Measurements from ENCODE around the gene PARP12. TPM values are rescaled to one million over a fixed set of nuclear protein-coding genes. Genes with fewer than 3 reads are reported as not detected.

PARP12 gene
- total and polyA plus RNA-seq, 8 donors, result 13.0 to 135 (median 33.2) TPM

DNA sequence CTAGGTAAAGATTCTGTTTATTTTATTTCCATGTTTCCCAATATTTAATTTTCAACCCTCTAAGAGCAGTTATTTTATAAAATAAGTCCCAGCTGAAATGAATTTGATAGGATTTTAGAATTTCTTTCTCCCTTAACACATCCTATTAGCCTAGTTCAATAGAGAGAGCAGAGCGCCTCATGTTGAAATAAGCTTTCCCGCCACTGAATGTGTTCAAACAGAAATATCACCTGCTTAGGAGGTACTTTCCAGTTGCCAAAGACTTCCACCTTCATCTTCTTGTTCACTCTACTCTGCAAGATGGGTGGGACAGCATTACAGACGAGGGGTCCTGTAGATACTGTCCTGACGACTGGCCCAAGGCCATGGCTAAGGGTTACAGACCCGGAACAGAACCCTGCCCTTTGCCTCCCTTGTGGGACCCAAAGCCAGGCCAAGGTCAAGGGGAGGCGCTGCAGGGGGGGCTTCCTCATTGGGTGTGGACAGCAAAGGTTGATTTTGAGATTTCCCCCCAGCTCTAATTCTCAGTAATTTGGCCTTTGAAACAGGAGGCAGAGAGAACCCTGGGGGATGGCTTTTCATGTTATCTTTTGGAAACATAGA lies 62.0 kb downstream of the PARP12 start:
- WGBS, 5 donors, result 67 to 84% (median 78%) methylated on average over 6 of the region's 6 CpGs
- intact Hi-C loops (cut with DNase I; ENCODE audit: low total_unique reads), result loop anchor here (5.0 to 10.0 kb wide), 3 partner anchors 216 to 506 kb away; no protein-coding TSS in a partner anchor
- Histone ChIP-seq H3K4me3 (no peak overlapping the region), H3K9me3 (no peaks in the 10 kb centered on the region), H3K27me3 (no peaks in the 10 kb centered on the region), H3K27ac (no peak overlapping the region), H3K36me3 (no peaks in the 10 kb centered on the region), H3K4me1 (peaks cover 0 to 7% (median 0%) of the 10 kb centered on the region in 4 donors)
- no peak for DNase-seq
- TF ChIP-seq POLR2A (IDR thresholded peaks at IDR 0.05) (no peak), POLR2AphosphoS5 (IDR thresholded peaks at IDR 0.05) (no peak), EP300 (IDR thresholded peaks at IDR 0.05) (no peak)
- TF ChIP-seq, protein P1, sequence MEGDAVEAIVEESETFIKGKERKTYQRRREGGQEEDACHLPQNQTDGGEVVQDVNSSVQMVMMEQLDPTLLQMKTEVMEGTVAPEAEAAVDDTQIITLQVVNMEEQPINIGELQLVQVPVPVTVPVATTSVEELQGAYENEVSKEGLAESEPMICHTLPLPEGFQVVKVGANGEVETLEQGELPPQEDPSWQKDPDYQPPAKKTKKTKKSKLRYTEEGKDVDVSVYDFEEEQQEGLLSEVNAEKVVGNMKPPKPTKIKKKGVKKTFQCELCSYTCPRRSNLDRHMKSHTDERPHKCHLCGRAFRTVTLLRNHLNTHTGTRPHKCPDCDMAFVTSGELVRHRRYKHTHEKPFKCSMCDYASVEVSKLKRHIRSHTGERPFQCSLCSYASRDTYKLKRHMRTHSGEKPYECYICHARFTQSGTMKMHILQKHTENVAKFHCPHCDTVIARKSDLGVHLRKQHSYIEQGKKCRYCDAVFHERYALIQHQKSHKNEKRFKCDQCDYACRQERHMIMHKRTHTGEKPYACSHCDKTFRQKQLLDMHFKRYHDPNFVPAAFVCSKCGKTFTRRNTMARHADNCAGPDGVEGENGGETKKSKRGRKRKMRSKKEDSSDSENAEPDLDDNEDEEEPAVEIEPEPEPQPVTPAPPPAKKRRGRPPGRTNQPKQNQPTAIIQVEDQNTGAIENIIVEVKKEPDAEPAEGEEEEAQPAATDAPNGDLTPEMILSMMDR (IDR thresholded peaks at IDR 0.05), result no peak

DNA sequence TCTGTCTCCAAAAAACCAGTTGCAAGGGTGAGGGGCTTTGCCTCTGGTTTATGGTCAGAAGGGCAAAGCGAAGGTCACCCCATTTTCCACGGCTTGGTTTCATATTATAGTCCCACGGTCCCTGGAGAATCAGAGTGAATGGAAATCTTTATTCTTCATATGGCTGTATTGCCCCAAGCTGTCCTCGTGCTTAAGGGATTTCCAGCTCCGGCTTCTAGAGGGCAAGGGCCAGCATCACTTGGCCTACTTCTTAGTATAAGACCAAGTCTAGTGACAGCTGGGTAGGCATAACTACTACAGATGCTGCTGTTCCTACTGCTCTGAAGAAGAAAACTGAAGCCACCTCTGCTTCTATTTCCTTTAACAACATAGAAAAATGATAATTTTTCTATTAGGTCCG lies 63.2 kb downstream of the PARP12 start:
- Histone ChIP-seq H3K36me3 (no peaks in the 10 kb centered on the region), H3K4me3 (no peak overlapping the region), H3K27me3 (no peaks in the 10 kb centered on the region), H3K9me3 (no peaks in the 10 kb centered on the region), H3K27ac (no peak overlapping the region), H3K4me1 (peaks cover 0 to 15% (median 11%) of the 10 kb centered on the region in 4 donors)
- DNase-seq, result no peak
- 86 to 94% (median 89%) methylated on average over 6 of the region's 6 CpGs for WGBS, 5 donors
- TF ChIP-seq POLR2A (IDR thresholded peaks at IDR 0.05) (no peak), POLR2AphosphoS5 (IDR thresholded peaks at IDR 0.05) (no peak), EP300 (IDR thresholded peaks at IDR 0.05) (no peak)
- TF ChIP-seq, protein P1 (IDR thresholded peaks at IDR 0.05), result no peak
- intact Hi-C loops (cut with DNase I; ENCODE audit: low total_unique reads), result no loop called here

DNA sequence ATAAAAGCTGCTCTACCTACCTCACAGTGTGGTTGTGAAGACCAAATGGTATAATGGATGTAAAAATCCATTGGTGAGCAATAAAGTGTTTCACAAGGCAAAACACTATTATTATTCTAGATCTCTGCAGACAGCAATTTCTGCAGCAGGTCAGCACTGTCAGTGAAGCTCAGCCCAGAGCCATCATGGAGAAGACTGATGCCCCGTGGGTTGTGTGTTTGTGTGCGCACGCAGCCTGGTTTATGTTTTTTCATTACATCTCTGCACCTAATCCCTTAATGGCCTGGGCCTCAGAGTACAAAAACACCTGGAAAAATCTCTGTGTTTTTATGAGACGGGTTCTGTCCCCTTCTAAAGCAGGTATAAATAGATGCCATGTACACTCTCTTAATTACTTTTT lies 64.2 kb downstream of the PARP12 start:
- no peaks in the 10 kb centered on the region for H3K36me3 ChIP-seq
- no peaks in the 10 kb centered on the region for H3K27me3 ChIP-seq
- H3K27ac ChIP-seq, result no peak overlapping the region
- H3K9me3 ChIP-seq, result no peaks in the 10 kb centered on the region
- H3K4me1 ChIP-seq, result peaks cover 0 to 16% (median 12%) of the 10 kb centered on the region in 4 donors
- no peak for TF ChIP-seq EP300 (IDR thresholded peaks at IDR 0.05)
- TF ChIP-seq, protein P1 (IDR thresholded peaks at IDR 0.05), result no peak
- TF ChIP-seq POLR2AphosphoS5 (IDR thresholded peaks at IDR 0.05), result no peak
- TF ChIP-seq POLR2A (IDR thresholded peaks at IDR 0.05), result no peak
- no peak overlapping the region for H3K4me3 ChIP-seq
- DNase-seq, result no peak
- intact Hi-C loops (cut with DNase I; ENCODE audit: low total_unique reads), result no loop called here
- 80 to 95% (median 92%) methylated on average over 4 of the region's 4 CpGs for WGBS, 5 donors

DNA sequence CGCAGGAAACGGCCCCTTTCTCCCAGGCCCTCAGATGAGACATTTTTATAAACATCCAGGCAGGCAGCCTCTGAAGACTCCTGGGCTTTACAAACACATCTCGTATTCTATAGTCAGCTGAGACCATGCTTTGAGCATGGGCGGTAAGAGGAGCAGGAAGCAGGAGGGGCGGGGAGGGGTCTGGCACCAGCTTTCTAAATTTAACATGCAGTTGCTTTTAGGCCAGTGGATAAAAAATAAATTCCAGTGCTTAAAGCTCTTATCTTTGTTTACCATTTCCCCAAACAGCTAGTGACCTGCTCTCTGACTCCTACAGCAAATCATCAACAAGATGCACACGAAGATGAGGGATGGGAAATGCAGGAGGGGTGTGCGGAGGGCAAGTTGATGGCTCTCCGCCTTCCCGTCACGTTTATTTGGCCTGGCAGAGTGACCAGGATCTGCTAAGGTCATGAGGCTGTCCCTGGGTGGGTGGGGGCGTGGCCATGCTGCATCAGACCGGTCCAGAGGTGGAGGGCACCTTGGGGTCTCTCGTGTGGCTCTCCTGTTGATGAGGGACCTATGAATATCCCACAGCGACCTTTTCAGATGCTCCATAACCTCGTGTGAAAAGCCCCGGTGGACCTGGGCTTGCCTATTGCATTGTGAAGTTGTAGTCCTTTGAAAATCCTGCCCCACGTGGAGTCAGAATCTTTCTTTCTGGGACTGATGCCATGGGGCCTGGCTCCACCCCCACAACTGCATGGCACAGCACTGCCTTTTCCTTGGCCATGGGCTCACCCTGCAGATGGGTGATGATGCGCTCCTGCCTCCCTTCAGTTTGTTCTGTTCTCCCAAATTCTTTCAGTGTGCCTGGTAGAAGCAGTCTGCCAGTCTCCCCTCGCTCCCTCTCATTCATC lies 67.5 kb downstream of the PARP12 start:
- H3K4me1 ChIP-seq, result peaks cover 0 to 13% (median 10%) of the 10 kb centered on the region in 4 donors

More for the DNA sequence above, 67.5 kb downstream of the PARP12 start:
- TF ChIP-seq POLR2A (IDR thresholded peaks at IDR 0.05) (no peak), EP300 (IDR thresholded peaks at IDR 0.05) (no peak), POLR2AphosphoS5 (IDR thresholded peaks at IDR 0.05) (peak in 1 of 3 donors; percentile 24)
- 31 to 47% (median 35%) methylated on average over 19 of the region's 19 CpGs for WGBS, 5 donors
- Histone ChIP-seq H3K9me3 (no peaks in the 10 kb centered on the region), H3K4me3 (no peak overlapping the region), H3K36me3 (no peaks in the 10 kb centered on the region), H3K27ac (peak overlapping the region in 1 of 5 donors; percentile 38), H3K27me3 (no peaks in the 10 kb centered on the region)
- DNase-seq, result peak; percentile 70 to 85
- intact Hi-C loops (cut with DNase I; ENCODE audit: low total_unique reads), result no loop called here
